HG03469 (cell line): ENCODE data around the gene TREM1.

Experiments
- ATAC-seq: cut with Tn5 transposase; IDR thresholded peaks from one replicate; pipeline ENCODE4 v1.9.1; 2021; ENCODE audit warnings: mild to moderate bottlenecking, moderate library complexity, moderate number of reproducible peaks; ENCODE audit not compliant: unreplicated experiment

Gene TREM1

DNA sequence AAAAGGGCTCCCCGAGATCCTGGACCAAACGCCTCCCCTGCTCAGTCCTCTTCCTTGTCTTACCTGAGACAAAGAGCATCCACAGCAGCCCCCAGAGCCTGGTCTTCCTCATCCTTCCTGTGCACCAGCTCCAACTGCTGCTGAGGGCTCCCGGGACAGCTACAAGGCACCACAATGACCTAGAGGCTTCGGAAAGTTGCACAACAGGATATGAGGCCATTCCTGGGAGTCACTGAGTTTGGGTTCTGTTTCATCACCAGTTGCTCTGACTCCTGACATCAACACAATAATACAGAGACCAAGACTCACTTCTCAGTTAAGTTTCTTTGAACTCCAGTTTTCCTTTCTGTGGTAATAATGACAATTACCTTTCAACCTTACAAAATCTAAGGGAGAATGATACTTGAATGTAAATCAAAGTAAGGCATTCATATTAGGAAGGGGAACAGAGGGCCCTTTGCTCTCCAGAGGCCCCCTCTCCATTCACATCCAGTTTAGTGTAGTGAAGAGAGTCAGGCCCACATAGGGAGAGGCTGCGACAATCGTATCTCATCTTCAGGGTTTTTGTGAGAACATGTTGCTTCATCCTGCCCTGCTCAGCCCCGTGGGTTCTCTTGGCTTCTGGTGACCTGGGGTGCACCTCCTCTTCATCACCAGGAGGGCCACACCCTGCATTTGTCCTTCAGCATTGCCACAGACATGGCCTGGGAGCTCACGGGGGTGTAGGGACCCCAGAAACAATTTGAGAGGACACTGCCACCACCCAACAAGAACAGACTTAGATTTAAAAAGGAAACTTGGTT, at the start of gene TREM1:
Gene TREM1 (minus strand): TSS at position 139 of the 803 bp plus-strand sequence. CDS start 27 bp downstream, at position 112.
- ATAC-seq, result no peak

DNA sequence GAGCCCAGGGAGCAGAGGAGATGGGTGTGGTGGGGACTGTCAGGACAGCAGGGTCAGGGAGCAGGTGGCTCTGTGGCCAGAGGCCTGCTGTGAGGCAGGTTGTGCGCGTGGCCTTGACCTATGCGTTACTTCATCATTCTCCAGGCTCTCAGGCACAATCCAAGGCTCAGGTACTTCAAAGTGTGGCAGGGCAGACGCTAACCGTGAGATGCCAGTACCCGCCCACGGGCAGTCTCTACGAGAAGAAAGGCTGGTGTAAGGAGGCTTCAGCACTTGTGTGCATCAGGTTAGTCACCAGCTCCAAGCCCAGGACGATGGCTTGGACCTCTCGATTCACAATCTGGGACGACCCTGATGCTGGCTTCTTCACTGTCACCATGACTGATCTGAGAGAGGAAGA, 49.5 kb upstream of the TREM1 start:
- ATAC-seq, result no peak

- no peak for ATAC-seq
Observed at GRCh38 chr6:41335296-41335695, 48.8 kb upstream of the TREM1 start, which contains the start of gene NCR2. Gene NCR2 (plus strand): TSS chr6:41335608. CDS start chr6:41335877, 269 bp downstream.

GRCh38 chr6:41334482-41335040, 48.1 kb upstream of the TREM1 start:
- ATAC-seq, result no peak

DNA sequence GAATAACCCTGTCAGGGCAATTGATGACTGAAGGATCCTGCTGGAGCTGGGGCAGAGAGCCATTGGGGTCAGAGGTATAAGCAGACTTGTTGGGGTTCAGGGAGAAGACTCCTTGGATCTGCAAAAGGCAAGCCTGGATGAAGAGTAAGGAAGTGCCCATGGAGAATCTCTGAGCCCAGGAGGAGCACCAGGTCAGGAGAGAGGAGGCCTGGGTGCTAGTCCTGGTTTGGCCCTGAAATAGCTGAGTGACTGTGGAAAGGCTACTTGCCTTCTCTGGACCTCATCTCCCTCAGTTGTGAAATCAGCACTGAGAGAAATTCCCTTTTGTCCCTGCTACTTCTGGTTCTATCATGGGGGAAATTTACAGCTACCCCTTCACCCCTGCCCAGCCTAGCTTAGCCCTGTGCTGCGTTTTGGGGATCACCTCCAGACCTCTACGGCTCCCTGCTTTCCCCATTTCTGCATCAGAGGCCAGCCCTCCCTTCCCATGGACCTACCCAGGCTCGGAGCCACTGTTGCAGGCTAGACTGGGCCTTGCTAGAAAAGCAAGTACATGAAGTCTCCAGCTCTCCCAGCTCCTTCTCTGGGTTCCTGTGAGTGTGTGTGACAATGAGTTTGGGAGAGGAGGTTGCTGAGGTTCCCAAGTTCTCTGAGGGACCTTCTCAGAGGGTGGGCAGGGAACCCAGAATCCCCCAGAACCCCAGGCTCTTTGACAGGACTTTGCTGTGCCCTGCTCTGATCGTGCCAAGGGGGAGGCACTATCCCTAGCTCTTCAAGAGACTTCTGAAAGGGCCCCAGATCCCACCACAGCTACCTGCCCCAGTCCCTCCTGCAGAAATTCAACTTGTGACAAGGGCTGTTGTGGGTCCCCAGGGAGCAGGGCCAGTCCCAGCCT, 46.6 kb upstream of the TREM1 start:
- no peak for ATAC-seq

DNA sequence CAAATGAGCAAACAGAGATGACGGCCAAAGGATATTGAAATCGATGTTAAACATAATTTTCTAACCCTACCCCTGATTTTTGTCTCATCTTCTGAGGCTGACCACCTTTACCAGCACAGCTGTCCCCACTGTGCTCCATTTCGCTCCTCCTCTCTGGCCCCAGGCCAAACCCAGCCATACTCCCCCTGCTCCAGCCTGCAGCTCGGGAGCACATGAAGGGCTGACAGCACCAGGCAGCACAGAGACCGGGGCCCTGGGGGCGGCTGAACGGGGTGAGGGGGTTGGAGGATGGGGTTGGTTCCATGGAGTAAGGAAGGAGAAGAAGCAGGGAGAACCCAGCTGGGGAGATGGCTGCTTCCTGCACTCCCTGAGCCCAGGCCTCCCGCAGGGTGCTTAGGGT, 45.8 kb upstream of the TREM1 start:
- ATAC-seq, result no peak

- no peak for ATAC-seq
Observed at GRCh38 chr6:41331401-41332150, 45.1 kb upstream of the TREM1 start.

GRCh38 chr6:41327177-41327576, 40.7 kb upstream of the TREM1 start:
- no peak for ATAC-seq

GRCh38 chr6:41326092-41326491, 39.6 kb upstream of the TREM1 start:
- ATAC-seq, result no peak

- ATAC-seq, result no peak
Observed at GRCh38 chr6:41325446-41326066, 39.1 kb upstream of the TREM1 start.

DNA sequence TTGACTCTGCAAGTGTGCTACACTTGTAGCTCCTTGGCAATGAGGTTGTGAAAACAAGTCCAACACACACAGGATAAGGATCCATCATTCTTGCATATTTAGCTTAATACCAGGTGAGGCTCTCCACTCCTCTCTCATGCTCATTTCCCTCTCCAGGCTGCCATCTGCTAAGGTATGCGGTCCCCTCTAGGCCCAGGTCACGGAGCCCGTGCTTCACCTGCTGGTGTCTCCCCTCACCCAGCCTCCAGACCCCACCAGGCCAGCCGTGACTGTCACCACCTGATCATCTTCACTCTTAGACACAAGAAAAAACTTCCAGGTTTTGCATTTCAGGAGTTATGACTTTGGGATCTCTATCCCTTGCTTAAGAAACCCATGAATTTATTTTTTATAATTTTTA, 34.7 kb upstream of the TREM1 start:
- no peak for ATAC-seq

GRCh38 chr6:41318654-41319565, 32.4 kb upstream of the TREM1 start:
- ATAC-seq, result peak; percentile 66

GRCh38 chr6:41318261-41318653, 31.8 kb upstream of the TREM1 start:
- ATAC-seq, result no peak

DNA sequence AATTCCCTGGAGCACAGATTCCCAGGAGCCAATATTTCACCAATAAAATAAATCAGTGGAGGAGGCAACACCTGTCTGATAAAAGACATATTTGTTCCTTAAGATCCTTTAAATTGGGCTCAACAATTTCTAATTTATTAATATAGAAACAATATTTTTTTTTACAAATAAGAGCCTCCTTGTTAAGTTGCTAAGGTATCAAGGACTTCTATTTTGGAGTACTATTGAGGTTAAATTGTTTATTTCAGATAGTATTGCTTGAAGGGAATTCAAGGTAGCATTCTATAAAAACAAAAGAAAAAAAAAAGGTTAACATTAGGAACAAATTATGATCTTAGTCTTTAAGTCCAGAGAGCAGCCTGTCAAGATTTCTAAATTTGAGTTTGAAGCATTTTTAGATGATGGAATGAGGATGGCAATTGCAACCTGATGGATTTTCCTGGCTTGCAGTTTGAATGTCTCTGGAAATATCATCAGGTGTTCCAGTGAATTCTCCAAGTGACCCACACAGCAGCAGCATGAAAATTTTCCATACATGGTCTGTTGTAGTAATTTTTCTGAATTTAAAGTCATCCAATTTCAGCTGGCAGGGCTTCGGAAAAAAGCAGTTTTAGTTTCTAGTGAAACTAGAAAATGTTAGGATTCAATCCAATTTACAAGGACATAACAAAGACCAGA, 29.6 kb upstream of the TREM1 start:
- ATAC-seq, result no peak

GRCh38 chr6:41315203-41315602, 28.7 kb upstream of the TREM1 start:
- ATAC-seq, result no peak

DNA sequence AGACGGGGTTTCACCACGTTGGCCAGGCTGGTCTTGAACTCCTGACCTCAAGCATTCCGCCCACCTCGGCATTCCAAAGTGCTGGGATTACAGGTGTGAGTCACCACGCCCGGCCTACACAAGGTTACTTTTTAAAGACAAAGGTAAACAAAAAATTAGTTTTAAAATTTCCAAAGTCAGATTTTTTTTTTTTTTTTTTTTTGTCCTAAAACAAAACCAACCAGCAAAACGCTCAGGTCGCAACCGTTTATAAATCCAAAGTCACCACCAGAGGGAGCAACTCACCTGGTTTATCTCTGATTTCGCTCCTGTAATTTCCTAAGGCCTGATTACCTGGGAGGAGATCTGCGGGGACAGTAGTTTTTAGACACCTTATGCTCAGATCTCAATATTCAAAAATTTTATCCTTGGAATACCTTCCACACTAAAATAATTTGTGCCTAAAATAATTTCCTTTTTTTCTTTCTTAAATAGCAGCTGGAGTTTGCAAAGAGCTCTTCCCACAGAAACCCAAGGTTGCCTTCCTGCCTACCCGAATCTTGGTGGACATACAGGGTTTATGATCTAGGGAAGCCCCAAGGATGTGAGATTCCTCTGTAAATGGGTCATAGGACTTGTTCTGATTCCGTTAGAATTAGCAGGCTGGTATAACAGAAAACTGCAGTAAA, 19.8 kb upstream of the TREM1 start:
- no peak for ATAC-seq

DNA sequence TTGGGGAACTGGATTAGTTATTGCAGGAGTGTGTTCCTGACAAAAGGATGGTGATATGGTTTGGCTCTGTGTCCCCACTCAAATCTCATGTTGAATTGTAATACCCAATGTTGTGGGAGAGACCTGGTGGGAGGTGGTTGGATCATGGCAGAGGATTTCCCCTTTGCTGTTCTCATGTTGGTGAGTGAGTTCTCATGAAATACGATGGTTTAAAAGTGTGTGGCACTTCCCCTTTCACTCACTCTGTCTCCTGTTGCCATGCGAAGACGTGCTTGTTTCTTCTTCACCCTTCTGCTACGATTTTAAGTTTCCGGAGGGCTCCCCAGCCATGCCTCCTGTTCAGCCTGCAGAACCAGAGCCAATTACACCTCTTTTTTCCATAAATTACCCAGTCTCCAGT, 16.2 kb upstream of the TREM1 start:
- no peak for ATAC-seq
